K562 (cell line): ENCODE results near the gene TMEM107. TPM values are rescaled to one million over a fixed set of nuclear protein-coding genes. Genes with fewer than 3 reads are reported as not detected.
A peak's percentile ranks its signal among the peaks of the same experiment; 100 is the strongest.

Experiments used
- ATAC-seq: fragments of 200-7000 bp; cut with Tn5 transposase; 3 replicates; pipeline ENCODE4 v1.9.1; 2020; ENCODE audit warnings: moderate library complexity
- BruUV-seq: library from RNA; stranded (reverse); fragments of 400-500 nt; replicated peaks from 2 replicates; lab custom pipeline; 2021; lab: Mats Ljungman, UMichigan
- CTCF ChIA-PET: fragments of 300-600 bp; formaldehyde crosslinking; extraction: SDS; loops from one replicate; lab custom pipeline; 2021; ENCODE audit warnings: low intra/inter-chr PET ratio; lab: Yijun Ruan, JAX
- POLR2A ChIA-PET: fragments of 300-600, 350-650 bp; sonication (Branson Sonifier 250); formaldehyde crosslinking; extraction: SDS; loops from one replicate; lab custom pipeline; 2021; ENCODE audit warnings: antibody characterized with exemption, inconsistent platforms; lab: Yijun Ruan, JAX
- DNase-seq, 4 experiments: peaks; one replicate each; pipeline versions ENCODE4 v3.0.0 to v3.0.0-alpha.2; 2011 to 2018; ENCODE audit warnings: low spot score in 3 of 4, mixed read lengths in 3 of 4; ENCODE audit errors: extremely low read depth in 1 of 4
- FAIRE-seq: peaks from 2 replicates; lab custom pipeline; 2011; peaks lifted over from hg19 to GRCh38; lab: Jason Lieb, UNC
- H2AFZ ChIP-seq: 2 replicates; pipeline ENCODE4 v1.6.0; 2011; ENCODE audit warnings: low read depth, low read length, control low read depth, inconsistent platforms
- H3K27ac ChIP-seq: fragments of 200-600 bp; 3 replicates; pipeline ENCODE4 v1.8.0; 2011; ENCODE audit warnings: low read depth, mild to moderate bottlenecking, control low read depth, inconsistent platforms, low read length, moderate library complexity, mixed read lengths; ENCODE audit errors: extremely low read depth
- H3K27me3 ChIP-seq, 2 experiments: fragments of 300-600 bp in 1 of 2; 2 replicates in 1 of 2; 3 replicates in 1 of 2; pipeline versions ENCODE4 v1.6.0 to v1.8.0; 2011; ENCODE audit warnings: inconsistent platforms in 2 of 2, low read length in 2 of 2, mild to moderate bottlenecking in 1 of 2, mixed read lengths in 1 of 2, moderate library complexity in 1 of 2; ENCODE audit not compliant: control insufficient read depth in 2 of 2, insufficient read depth in 2 of 2
- H3K36me3 ChIP-seq: fragments of 300-600 bp; 3 replicates; pipeline ENCODE4 v1.8.0; 2011; ENCODE audit warnings: mild to moderate bottlenecking, low read length, inconsistent platforms; ENCODE audit not compliant: control insufficient read depth, insufficient read depth
- H3K4me1 ChIP-seq, 2 experiments: fragments of 200-600 bp in 1 of 2; replicated peaks in 1 of 2; 2 replicates in 1 of 2; 3 replicates in 1 of 2; pipeline versions ENCODE4 v1.5.1 to v1.8.0; 2011; ENCODE audit warnings: inconsistent platforms in 2 of 2, low read length in 2 of 2, mild to moderate bottlenecking in 1 of 2, mixed read lengths in 1 of 2, moderate library complexity in 1 of 2; ENCODE audit not compliant: control insufficient read depth in 2 of 2, insufficient read depth in 2 of 2
- H3K4me2 ChIP-seq: 2 replicates; pipeline ENCODE4 v1.6.1; 2011; ENCODE audit warnings: low read length, control low read depth, inconsistent platforms, mixed read lengths; ENCODE audit not compliant: insufficient read depth
- H3K4me3 ChIP-seq: fragments of 200-600 bp; sonication (generic), shearing (Covaris generic); 2 replicates; pipeline ENCODE4 v1.5.1; 2016; ENCODE audit warnings: control low read depth, inconsistent platforms
- H3K79me2 ChIP-seq: fragments of 200-600 bp; 3 replicates; pipeline ENCODE4 v1.8.0; 2011; ENCODE audit warnings: low read length, inconsistent platforms; ENCODE audit not compliant: control insufficient read depth, insufficient read depth
- H3K9ac ChIP-seq, 2 experiments: 2 replicates each; pipeline versions ENCODE4 v1.6.0 to v1.6.1; 2011; ENCODE audit warnings: low read depth in 2 of 2, low read length in 2 of 2, control low read depth in 1 of 2, inconsistent platforms in 1 of 2, mild to moderate bottlenecking in 1 of 2, mixed read lengths in 1 of 2; ENCODE audit not compliant: insufficient read depth in 1 of 2
- H3K9me1 ChIP-seq: one replicate; pipeline ENCODE4 v1.6.0; 2011; ENCODE audit warnings: inconsistent platforms, mild to moderate bottlenecking, low read length, moderate library complexity; ENCODE audit not compliant: control insufficient read depth, insufficient read depth
- H3K9me3 ChIP-seq: replicated peaks from 2 replicates; pipeline ENCODE4 v1.5.1; 2011; ENCODE audit warnings: low read depth, low read length, inconsistent platforms; ENCODE audit not compliant: control insufficient read depth, insufficient read depth
- H4K20me1 ChIP-seq: replicated peaks from 2 replicates; pipeline ENCODE4 v1.6.1; 2011; ENCODE audit warnings: low read length, inconsistent platforms, mixed read lengths; ENCODE audit not compliant: control insufficient read depth, insufficient read depth
- IFI16 ChIP-seq: fragments of 250-450 bp; sonication (Bioruptor Pico); IDR thresholded peaks from 2 replicates; pipeline ENCODE4 v2.1.2; 2022; ENCODE audit warnings: mild to moderate bottlenecking, inconsistent platforms
- NFATC3 ChIP-seq: fragments of 450-650 bp; IDR thresholded peaks from 2 replicates; pipeline ENCODE4 v1.6.1; 2017; ENCODE audit warnings: mild to moderate bottlenecking
- POLR2H ChIP-seq: IDR thresholded peaks from 2 replicates; pipeline ENCODE4 v1.6.1; 2016; ENCODE audit warnings: missing genetic modification characterization, low read depth, mild to moderate bottlenecking, control low read depth, missing compliant biosample characterization, moderate library complexity
- WGBS: fragments of 100-300 bp; shearing (Covaris generic); methylation state at CpG from one replicate; pipeline ENCODE4 v1.1.6; 2016; ENCODE audit warnings: low coverage, mixed read lengths; ENCODE audit not compliant: insufficient coverage; ENCODE audit errors: missing lambda C conversion rate; 5-methylcytosine and 5-hydroxymethylcytosine counted together
- in situ Hi-C: fragments of 300-500 bp; cut with MboI; formaldehyde crosslinking; loops from 4 replicates; pipeline ENCODE4 v1.15.0; 2018; ENCODE audit warnings: inconsistent platforms, mixed read lengths
- intact Hi-C: fragments of 100-400 bp; cut with micrococcal nuclease; formaldehyde crosslinking; loops from 2 replicates; pipeline ENCODE4 v1.14.2; 2022
- polyA plus RNA-seq, 8 experiments: library from polyadenylated mRNA; depleted of rRNA in 4 of 8; stranded (reverse) in 5 of 8; unstranded in 3 of 8; fragments of >200 nt; fragmentation: Nextera tagmentation in 2 of 8; fragmentation: Illumina TruSeq in 1 of 8; extraction: Ambion mirVana in 2 of 8; extraction: Trizol in 1 of 8; gene quantifications; 2 replicates each; pipeline versions ENCODE4 v1.2.1 to v1.2.3, GENCODE V29; 2011 to 2014; ENCODE audit warnings: inconsistent platforms in 1 of 8, missing spikeins in 1 of 8
- total RNA-seq, 7 experiments: library from RNA; depleted of rRNA in 6 of 7; stranded (reverse); fragments of >200 nt in 6 of 7; fragmentation: Illumina TruSeq in 2 of 7; extraction: Trizol in 2 of 7; gene quantifications; 2 replicates each; pipeline versions ENCODE4 v1.2.1 to v1.2.3, GENCODE V29; 2011 to 2021; ENCODE audit warnings: low replicate concordance in 1 of 7
- TF ChIP-seq, protein P1 (sequence below), 2 experiments: fragments of 450-650 bp in 1 of 2; sonication (generic) in 1 of 2; formaldehyde crosslinking in 1 of 2; IDR thresholded peaks in 1 of 2; conservative IDR thresholded peaks in 1 of 2; 2 replicates each; pipeline versions ENCODE4 v1.6.1 to v1.8.1; 2016 to 2023; ENCODE audit warnings: mild to moderate bottlenecking in 2 of 2, moderate library complexity in 2 of 2, inconsistent platforms in 1 of 2, missing genetic modification reagents in 1 of 2
- TF ChIP-seq, protein P2 (sequence below), 2 experiments: fragments of 450-650 bp; IDR thresholded peaks; 2 replicates each; pipeline ENCODE4 v1.6.1; 2016; ENCODE audit warnings: mild to moderate bottlenecking in 2 of 2, borderline replicate concordance in 1 of 2, low read depth in 1 of 2, moderate library complexity in 1 of 2
- TF ChIP-seq, protein P3 (sequence below): sonication (generic); formaldehyde crosslinking; IDR thresholded peaks from 2 replicates; pipeline ENCODE4 v1.8.0; 2022; ENCODE audit warnings: mild to moderate bottlenecking, missing genetic modification reagents
- TF ChIP-seq, protein P4 (sequence below): fragments of 450-650 bp; formaldehyde crosslinking; IDR thresholded peaks from 2 replicates; pipeline ENCODE4 v1.4.0; 2020; ENCODE audit warnings: mild to moderate bottlenecking, moderate library complexity

TMEM107 gene
- total and polyA plus RNA-seq, 9 of the 15 experiments (the other 6 are each of a cell fraction or from before 2014, with no cell fraction given): 7.1 to 26.2 (median 16.9) TPM

DNA sequence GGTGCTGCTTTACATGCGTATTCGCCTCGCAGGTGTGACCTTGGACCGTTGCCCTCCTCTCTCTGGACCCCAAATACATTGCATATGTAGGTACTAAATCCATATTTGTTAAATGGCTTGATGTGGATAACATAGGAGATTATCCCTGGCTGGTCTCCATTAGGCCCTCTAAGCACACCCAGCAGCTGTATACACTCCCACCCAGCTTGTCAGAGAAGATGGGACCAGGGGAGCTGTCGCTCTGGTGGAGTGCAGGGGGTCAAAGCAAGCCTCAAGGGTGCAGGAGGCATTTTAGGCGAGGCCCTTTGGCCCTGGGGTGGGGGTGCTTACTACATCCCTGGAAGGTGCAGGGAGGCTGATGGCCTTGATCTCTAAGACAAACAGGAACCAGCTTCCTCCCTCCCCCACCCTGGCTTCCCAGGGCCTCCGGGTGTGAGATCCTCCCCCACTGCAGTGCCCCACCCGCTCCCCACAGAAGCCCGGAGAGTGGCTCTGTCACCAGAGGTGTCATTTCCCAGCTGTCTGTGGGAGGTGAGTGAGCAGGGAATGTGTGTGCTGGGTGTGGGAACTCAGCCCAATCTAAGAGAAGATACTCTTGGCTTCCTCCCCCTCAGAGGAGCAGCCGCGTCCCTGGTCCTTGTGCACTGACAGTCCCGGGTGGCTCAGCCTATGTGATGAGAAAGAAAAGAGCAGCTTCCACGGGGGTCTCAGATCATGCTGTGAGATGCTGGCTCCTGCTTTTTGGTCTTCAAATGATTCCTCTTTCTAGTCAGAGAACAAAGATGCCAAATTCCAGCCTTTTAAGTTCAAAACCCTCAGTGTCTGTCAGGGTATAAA, 12.0 kb downstream of the TMEM107 start:
- Histone ChIP-seq H3K27ac (peak overlapping the region; percentile 87), H3K9me1 (peaks cover 5% of the 10 kb centered on the region), H3K36me3 (peaks cover 24% of the 10 kb centered on the region; the same call in 2 of the 3 replicates), H3K27me3 (no peaks in the 10 kb centered on the region), H3K9ac (peak overlapping the region; percentile 68 to 91), H3K4me3 (no peak overlapping the region; the same call in 1 of the 2 replicates), H2AFZ (peak overlapping the region; percentile 81), H3K4me1 (peaks cover 29 to 41% of the 10 kb centered on the region in 2 experiments), H4K20me1 (0 out of 2 replicates have a peak, but pooled peaks cover 12% of the 10 kb centered on the region), H3K9me3 (no peaks in the 10 kb centered on the region), H3K79me2 (peaks cover 31% of the 10 kb centered on the region), H3K4me2 (peak overlapping the region; percentile 59)
- DNase-seq (peak; percentile 78 to 93 (median 82)), ATAC-seq (peak; percentile 87), FAIRE-seq (peak; percentile 98)
- in situ Hi-C loops: no loop called here
- intact Hi-C loops: no loop called here
- WGBS: 19% methylated on average over 9 of the region's 13 CpGs
- no TSS peak for BruUV-seq
- CTCF ChIA-PET: no interaction called here
- POLR2A ChIA-PET: interaction anchor here (0.6 to 1.8 kb wide), 4 partner anchors 9 to 57 kb away, joined by 3 to 31 read pairs (median 3); no protein-coding TSS in a partner anchor
- 0 out of 2 replicates have a peak, but pooled peaks have one; percentile 26 for TF ChIP-seq POLR2H
- no peak for TF ChIP-seq NFATC3
- TF ChIP-seq, protein P1, sequence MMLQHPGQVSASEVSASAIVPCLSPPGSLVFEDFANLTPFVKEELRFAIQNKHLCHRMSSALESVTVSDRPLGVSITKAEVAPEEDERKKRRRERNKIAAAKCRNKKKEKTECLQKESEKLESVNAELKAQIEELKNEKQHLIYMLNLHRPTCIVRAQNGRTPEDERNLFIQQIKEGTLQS (IDR thresholded peaks at IDR 0.05): no peak
- TF ChIP-seq, protein P1 (CRISPR knock-in tag; conservative IDR thresholded peaks at IDR 0.05): no peak
- TF ChIP-seq, protein P2, sequence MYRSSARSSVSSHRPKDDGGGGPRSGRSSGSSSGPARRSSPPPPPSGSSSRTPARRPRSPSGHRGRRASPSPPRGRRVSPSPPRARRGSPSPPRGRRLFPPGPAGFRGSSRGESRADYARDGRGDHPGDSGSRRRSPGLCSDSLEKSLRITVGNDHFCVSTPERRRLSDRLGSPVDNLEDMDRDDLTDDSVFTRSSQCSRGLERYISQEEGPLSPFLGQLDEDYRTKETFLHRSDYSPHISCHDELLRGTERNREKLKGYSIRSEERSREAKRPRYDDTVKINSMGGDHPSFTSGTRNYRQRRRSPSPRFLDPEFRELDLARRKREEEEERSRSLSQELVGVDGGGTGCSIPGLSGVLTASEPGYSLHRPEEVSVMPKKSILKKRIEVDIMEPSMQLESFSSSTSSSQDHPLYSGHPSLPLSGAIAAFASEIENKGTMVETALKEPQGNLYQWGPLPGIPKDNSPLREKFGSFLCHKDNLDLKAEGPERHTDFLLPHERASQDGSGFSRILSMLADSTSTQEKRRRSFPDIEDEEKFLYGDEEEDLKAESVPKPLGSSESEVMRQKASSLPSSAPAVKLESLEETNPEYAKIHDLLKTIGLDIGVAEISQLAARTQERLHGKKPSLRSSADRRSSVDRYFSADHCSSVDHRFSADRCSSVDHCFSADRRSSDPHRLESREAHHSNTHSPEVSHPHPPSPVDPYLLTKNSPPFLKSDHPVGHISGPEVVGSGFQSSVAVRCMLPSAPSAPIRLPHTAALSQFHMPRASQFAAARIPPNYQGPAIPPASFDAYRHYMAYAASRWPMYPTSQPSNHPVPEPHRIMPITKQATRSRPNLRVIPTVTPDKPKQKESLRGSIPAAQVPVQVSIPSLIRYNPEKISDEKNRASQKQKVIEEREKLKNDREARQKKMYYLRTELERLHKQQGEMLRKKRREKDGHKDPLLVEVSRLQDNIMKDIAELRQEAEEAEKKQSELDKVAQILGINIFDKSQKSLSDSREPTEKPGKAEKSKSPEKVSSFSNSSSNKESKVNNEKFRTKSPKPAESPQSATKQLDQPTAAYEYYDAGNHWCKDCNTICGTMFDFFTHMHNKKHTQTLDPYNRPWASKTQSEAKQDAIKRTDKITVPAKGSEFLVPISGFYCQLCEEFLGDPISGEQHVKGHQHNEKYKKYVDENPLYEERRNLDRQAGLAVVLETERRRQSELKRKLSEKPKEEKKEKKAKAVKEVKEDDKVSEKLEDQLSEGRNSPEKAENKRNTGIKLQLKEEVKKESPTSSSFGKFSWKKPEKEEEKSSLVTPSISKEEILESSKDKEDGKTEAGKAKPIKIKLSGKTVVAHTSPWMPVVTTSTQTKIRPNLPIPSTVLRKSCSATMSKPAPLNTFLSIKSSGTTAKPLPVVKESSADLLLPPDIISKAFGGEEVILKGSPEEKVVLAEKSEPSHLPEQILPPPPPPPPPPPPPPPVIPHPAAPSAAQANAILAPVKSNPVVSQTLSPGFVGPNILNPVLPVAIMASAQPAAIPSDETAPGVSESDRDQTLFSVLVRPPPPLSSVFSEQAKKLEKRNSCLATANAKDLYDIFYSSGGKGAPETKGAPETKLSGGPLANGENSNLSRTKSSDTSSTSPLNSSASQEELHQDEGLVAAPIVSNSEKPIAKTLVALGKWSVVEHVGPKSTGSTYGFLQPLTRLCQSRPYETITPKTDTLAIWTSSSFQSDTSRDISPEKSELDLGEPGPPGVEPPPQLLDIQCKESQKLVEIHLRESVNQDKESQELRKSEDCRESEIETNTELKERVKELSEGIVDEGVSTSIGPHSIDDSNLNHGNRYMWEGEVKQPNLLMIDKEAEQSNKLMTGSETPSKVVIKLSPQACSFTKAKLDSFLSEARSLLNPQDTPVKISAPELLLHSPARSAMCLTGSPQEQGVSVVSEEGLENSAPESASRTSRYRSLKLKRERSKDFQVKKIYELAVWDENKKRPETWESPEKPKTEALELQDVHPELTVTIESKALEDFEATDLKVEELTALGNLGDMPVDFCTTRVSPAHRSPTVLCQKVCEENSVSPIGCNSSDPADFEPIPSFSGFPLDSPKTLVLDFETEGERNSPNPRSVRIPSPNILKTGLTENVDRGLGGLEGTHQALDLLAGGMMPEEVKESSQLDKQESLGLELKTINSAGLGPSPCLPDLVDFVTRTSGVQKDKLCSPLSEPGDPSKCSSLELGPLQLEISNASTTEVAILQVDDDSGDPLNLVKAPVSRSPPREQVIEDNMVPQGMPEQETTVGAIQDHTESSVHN (IDR thresholded peaks at IDR 0.05; ENCODE audit: borderline replicate concordance in 1 of 2, low read depth in 1 of 2): peak in 1 of 2 experiments; percentile 77; a peak in 1 of 4 replicates
- TF ChIP-seq, protein P3, sequence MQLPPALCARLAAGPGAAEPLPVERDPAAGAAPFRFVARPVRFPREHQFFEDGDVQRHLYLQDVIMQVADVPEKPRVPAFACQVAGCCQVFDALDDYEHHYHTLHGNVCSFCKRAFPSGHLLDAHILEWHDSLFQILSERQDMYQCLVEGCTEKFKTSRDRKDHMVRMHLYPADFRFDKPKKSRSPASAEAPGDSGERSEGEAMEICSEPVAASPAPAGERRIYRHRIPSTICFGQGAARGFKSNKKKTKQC (CRISPR knock-in tag): no peak
- no peak for TF ChIP-seq IFI16
- TF ChIP-seq, protein P4, sequence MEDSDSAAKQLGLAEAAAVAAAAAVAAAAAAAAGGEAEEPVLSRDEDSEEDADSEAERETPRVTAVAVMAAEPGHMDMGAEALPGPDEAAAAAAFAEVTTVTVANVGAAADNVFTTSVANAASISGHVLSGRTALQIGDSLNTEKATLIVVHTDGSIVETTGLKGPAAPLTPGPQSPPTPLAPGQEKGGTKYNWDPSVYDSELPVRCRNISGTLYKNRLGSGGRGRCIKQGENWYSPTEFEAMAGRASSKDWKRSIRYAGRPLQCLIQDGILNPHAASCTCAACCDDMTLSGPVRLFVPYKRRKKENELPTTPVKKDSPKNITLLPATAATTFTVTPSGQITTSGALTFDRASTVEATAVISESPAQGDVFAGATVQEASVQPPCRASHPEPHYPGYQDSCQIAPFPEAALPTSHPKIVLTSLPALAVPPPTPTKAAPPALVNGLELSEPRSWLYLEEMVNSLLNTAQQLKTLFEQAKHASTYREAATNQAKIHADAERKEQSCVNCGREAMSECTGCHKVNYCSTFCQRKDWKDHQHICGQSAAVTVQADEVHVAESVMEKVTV (CRISPR knock-in tag): no peak
